Trophoblast cell (in vitro differentiated cells and primary cell): ENCODE data around the gene METTL17.

Source experiments
- DNase-seq, 2 donors: peaks; one replicate each; pipeline ENCODE4 v3.0.0-alpha.2; 2016
- H2AFZ ChIP-seq: 2 replicates; pipeline ENCODE4 v1.6.1; 2013; ENCODE audit warnings: low read length, moderate library complexity, mild to moderate bottlenecking; ENCODE audit not compliant: insufficient read depth, poor library complexity
- H2AK5ac ChIP-seq: 2 replicates; pipeline ENCODE4 v1.6.1; 2013; ENCODE audit warnings: mild to moderate bottlenecking, low read length
- H2BK120ac ChIP-seq: 2 replicates; pipeline ENCODE4 v1.6.1; 2013; ENCODE audit warnings: low read length, mild to moderate bottlenecking, moderate library complexity; ENCODE audit not compliant: insufficient read depth, poor library complexity
- H2BK12ac ChIP-seq: 2 replicates; pipeline ENCODE4 v1.6.1; 2013; ENCODE audit warnings: mild to moderate bottlenecking, low read length, moderate library complexity
- H2BK5ac ChIP-seq: 2 replicates; pipeline ENCODE4 v1.6.1; 2013; ENCODE audit warnings: low read length, low read depth, moderate library complexity, mild to moderate bottlenecking; ENCODE audit not compliant: poor library complexity
- H3K14ac ChIP-seq: 2 replicates; pipeline ENCODE4 v1.6.1; 2013; ENCODE audit warnings: mild to moderate bottlenecking, low read length
- H3K18ac ChIP-seq: 2 replicates; pipeline ENCODE4 v1.6.1; 2013; ENCODE audit warnings: mild to moderate bottlenecking, low read length
- H3K23ac ChIP-seq: 2 replicates; pipeline ENCODE4 v1.6.1; 2013; ENCODE audit warnings: low read length
- H3K27ac ChIP-seq: 2 replicates; pipeline ENCODE4 v1.5.1; 2013; ENCODE audit warnings: low read depth, mild to moderate bottlenecking, inconsistent platforms, low read length, moderate library complexity
- H3K27me3 ChIP-seq: 2 replicates; pipeline ENCODE4 v1.6.1; 2013; ENCODE audit warnings: inconsistent platforms, mild to moderate bottlenecking, low read length, moderate library complexity; ENCODE audit not compliant: insufficient read depth
- H3K36me3 ChIP-seq, 2 experiments: 1 replicate in 1 of 2; 2 replicates in 1 of 2; pipeline ENCODE4 v1.6.1; 2013; ENCODE audit warnings: low read length in 2 of 2, mild to moderate bottlenecking in 2 of 2, moderate library complexity in 1 of 2; ENCODE audit not compliant: insufficient read depth in 2 of 2, control insufficient read depth in 1 of 2
- H3K4ac ChIP-seq: 2 replicates; pipeline ENCODE4 v1.6.1; 2013; ENCODE audit warnings: low read depth, mild to moderate bottlenecking, low read length, moderate library complexity
- H3K4me1 ChIP-seq, 2 experiments: 1 replicate in 1 of 2; 2 replicates in 1 of 2; pipeline ENCODE4 v1.6.1; 2013; ENCODE audit warnings: low read length in 2 of 2, mild to moderate bottlenecking in 2 of 2, moderate library complexity in 1 of 2; ENCODE audit not compliant: insufficient read depth in 2 of 2, control insufficient read depth in 1 of 2
- H3K4me2 ChIP-seq: 2 replicates; pipeline ENCODE4 v1.6.1; 2013; ENCODE audit warnings: inconsistent platforms, mild to moderate bottlenecking, low read length, moderate library complexity
- H3K4me3 ChIP-seq: 2 replicates; pipeline ENCODE4 v1.5.1; 2013; ENCODE audit warnings: mild to moderate bottlenecking, low read depth, low read length, inconsistent platforms
- H3K79me1 ChIP-seq: one replicate; pipeline ENCODE4 v1.6.1; 2013; ENCODE audit warnings: low read length
- H3K79me2 ChIP-seq: 2 replicates; pipeline ENCODE4 v1.6.1; 2013; ENCODE audit warnings: low read length, mild to moderate bottlenecking; ENCODE audit not compliant: control insufficient read depth, insufficient read depth, poor library complexity
- H3K9ac ChIP-seq: 2 replicates; pipeline ENCODE4 v1.6.1; 2013; ENCODE audit warnings: mild to moderate bottlenecking, low read length
- H3K9me3 ChIP-seq: 2 replicates; pipeline ENCODE4 v1.6.1; 2013; ENCODE audit warnings: low read depth, mild to moderate bottlenecking, control low read depth, inconsistent platforms, low read length; ENCODE audit not compliant: insufficient read depth
- H4K12ac ChIP-seq: 2 replicates; pipeline ENCODE4 v1.6.1; 2013; ENCODE audit warnings: low read depth, mild to moderate bottlenecking, low read length, moderate library complexity
- H4K8ac ChIP-seq: 2 replicates; pipeline ENCODE4 v1.6.1; 2013; ENCODE audit warnings: low read depth, mild to moderate bottlenecking, low read length, moderate library complexity
- H4K91ac ChIP-seq: one replicate; pipeline ENCODE4 v1.6.1; 2013; ENCODE audit warnings: low read depth, mild to moderate bottlenecking, low read length, moderate library complexity
- WGBS: extraction: QIAGEN DNeasy Blood & Tissue Kit; methylation state at CpG from one replicate; pipeline ENCODE4 v1.1.7; 2013; ENCODE audit warnings: missing lambda C conversion rate; ENCODE audit not compliant: insufficient read length, insufficient coverage; ENCODE audit errors: extremely low coverage; 5-methylcytosine and 5-hydroxymethylcytosine counted together

METTL17 gene

GRCh38 chr14:21032326-21033132 lies 42.7 kb downstream of the METTL17 start:
- Histone ChIP-seq H2BK5ac (no peak overlapping the region), H2BK120ac (no peak overlapping the region), H3K23ac (no peak overlapping the region), H3K4me3 (no peak overlapping the region), H3K4ac (no peak overlapping the region), H4K8ac (no peak overlapping the region), H3K27ac (no peak overlapping the region), H3K14ac (no peak overlapping the region), H3K4me1 (no peaks in the 10 kb centered on the region), H3K79me2 (no peaks in the 10 kb centered on the region), H3K9ac (no peak overlapping the region), H3K79me1 (no peaks in the 10 kb centered on the region), H3K27me3 (no peaks in the 10 kb centered on the region), H2AFZ (no peak overlapping the region), H3K18ac (no peak overlapping the region), H3K36me3 (no peaks in the 10 kb centered on the region), H2AK5ac (no peak overlapping the region), H4K12ac (no peak overlapping the region), H2BK12ac (no peak overlapping the region), H4K91ac (no peak overlapping the region), H3K9me3 (peaks cover 2% of the 10 kb centered on the region), H3K4me2 (no peak overlapping the region)
- DNase-seq, result no peak
- WGBS, result no CpG with 5 or more reads among the region's 5 CpGs

DNA sequence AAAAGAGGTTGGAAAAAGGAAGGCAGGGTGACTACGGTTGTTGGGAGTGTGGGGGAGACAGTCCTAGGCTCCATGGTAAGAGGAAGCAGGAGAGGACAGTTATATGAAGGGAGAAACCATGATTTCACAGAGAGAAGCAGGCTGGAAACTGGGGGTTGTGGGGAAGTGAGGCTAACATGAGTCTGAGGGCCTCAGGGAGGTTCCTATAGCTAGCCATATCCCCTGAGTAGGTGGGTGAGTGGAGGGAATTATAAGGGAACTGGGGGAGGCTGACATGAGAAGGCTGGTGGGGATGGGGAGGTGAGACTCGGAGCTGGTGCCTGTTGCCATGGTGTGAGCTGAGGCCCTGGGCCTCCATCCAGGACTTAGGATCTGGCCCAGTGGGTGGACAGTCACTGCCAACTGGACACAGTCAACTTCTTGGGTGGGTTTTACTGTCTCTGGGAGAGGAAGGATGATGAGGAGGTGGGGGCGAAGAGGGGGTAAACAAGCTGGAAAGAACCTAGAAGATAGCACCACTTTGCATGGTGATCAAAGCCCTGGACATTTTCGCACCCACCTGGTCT lies 43.4 kb downstream of the METTL17 start:
- Histone ChIP-seq H3K4me1 (no peaks in the 10 kb centered on the region), H3K4me3 (peak overlapping the region; percentile 45), H3K79me1 (no peaks in the 10 kb centered on the region), H2BK120ac (no peak overlapping the region), H3K4ac (no peak overlapping the region), H3K18ac (no peak overlapping the region), H2BK12ac (no peak overlapping the region), H3K27ac (no peak overlapping the region), H3K27me3 (no peaks in the 10 kb centered on the region), H3K14ac (no peak overlapping the region), H3K23ac (no peak overlapping the region), H3K9ac (no peak overlapping the region), H4K91ac (no peak overlapping the region), H3K36me3 (no peaks in the 10 kb centered on the region), H2BK5ac (no peak overlapping the region), H3K9me3 (peaks cover 2% of the 10 kb centered on the region), H3K79me2 (no peaks in the 10 kb centered on the region), H3K4me2 (no peak overlapping the region), H4K8ac (no peak overlapping the region), H4K12ac (no peak overlapping the region), H2AFZ (no peak overlapping the region), H2AK5ac (no peak overlapping the region)
- WGBS, result no CpG with 5 or more reads among the region's 4 CpGs
- DNase-seq, result no peak

DNA sequence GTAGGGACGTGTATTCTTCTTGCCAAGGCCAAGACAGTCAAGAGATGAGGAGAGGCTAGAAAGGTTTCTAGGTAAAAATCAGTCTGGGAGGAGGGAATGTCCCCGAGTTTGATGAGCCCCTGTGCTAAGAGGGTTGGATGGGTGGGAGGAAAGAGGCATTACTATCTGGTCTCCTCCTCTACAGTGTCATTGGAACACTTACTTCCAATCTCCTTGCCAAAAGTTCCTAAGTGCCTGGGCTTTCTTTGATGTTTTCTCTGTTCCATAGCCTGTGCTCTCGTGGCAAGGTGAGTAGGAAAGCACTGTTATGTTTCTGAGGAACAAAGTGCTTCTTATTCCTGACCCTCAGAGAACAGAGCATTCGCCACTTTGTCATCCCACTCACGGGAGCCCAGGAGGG lies 44.9 kb downstream of the METTL17 start, which contains the start of gene RNASE13:
RNASE13 (minus strand) TSS at position 101 of the 400 bp plus-strand sequence. CDS start 519 bp downstream, outside the sequence.
- H3K4me3 ChIP-seq, result no peak within 1 kb of the TSS
- H3K23ac ChIP-seq, result no peak within 1 kb of the TSS
- no peak within 1 kb of the TSS for H3K4ac ChIP-seq
- no peak within 1 kb of the TSS for H4K91ac ChIP-seq
- no peaks in the 10 kb centered on the region for H3K79me1 ChIP-seq
- H2BK12ac ChIP-seq, result no peak within 1 kb of the TSS
- no peak within 1 kb of the TSS for H2BK120ac ChIP-seq
- H3K9me3 ChIP-seq, result peaks cover 2% of the 10 kb centered on the region
- H3K79me2 ChIP-seq, result no peaks in the 10 kb centered on the region
- no CpG with 5 or more reads among the region's 5 CpGs for WGBS
- H3K9ac ChIP-seq, result no peak within 1 kb of the TSS
- no peak within 1 kb of the TSS for H2BK5ac ChIP-seq
- H3K36me3 ChIP-seq, result no peaks in the 10 kb centered on the region
- H3K14ac ChIP-seq, result no peak within 1 kb of the TSS
- no peak within 1 kb of the TSS for H3K4me2 ChIP-seq
- no peaks in the 10 kb centered on the region for H3K27me3 ChIP-seq
- no peak within 1 kb of the TSS for H2AK5ac ChIP-seq
- peaks cover 0 to 2% of the 10 kb centered on the region in 2 experiments for H3K4me1 ChIP-seq
- no peak within 1 kb of the TSS for H3K18ac ChIP-seq
- DNase-seq, result no peak
- H4K12ac ChIP-seq, result no peak within 1 kb of the TSS
- H4K8ac ChIP-seq, result no peak within 1 kb of the TSS
- H2AFZ ChIP-seq, result no peak within 1 kb of the TSS
- H3K27ac ChIP-seq, result no peak within 1 kb of the TSS

- H3K4me2 ChIP-seq, result no peak overlapping the region
- no peak for DNase-seq
- no peaks in the 10 kb centered on the region for H3K79me2 ChIP-seq
- no peak overlapping the region for H3K4ac ChIP-seq
- no peak overlapping the region for H3K23ac ChIP-seq
- peaks cover under 1% of the 10 kb centered on the region for H3K9me3 ChIP-seq
- H3K79me1 ChIP-seq, result no peaks in the 10 kb centered on the region
- no peak overlapping the region for H3K18ac ChIP-seq
- peak overlapping the region; percentile 23 for H3K4me3 ChIP-seq
- H3K27ac ChIP-seq, result no peak overlapping the region
- H3K27me3 ChIP-seq, result no peaks in the 10 kb centered on the region
- no peak overlapping the region for H4K12ac ChIP-seq
- H2AFZ ChIP-seq, result no peak overlapping the region
- peaks cover 4 to 6% of the 10 kb centered on the region in 2 experiments for H3K4me1 ChIP-seq
- no peak overlapping the region for H3K9ac ChIP-seq
- no peak overlapping the region for H3K14ac ChIP-seq
- H4K91ac ChIP-seq, result no peak overlapping the region
- no peak overlapping the region for H2BK120ac ChIP-seq
- no peak overlapping the region for H4K8ac ChIP-seq
- no peaks in the 10 kb centered on the region for H3K36me3 ChIP-seq
- H2BK12ac ChIP-seq, result no peak overlapping the region
- WGBS, result no CpG with 5 or more reads among the region's 7 CpGs
- H2AK5ac ChIP-seq, result no peak overlapping the region
- no peak overlapping the region for H2BK5ac ChIP-seq
Measured at GRCh38 chr14:21036751-21037150, 47.0 kb downstream of the METTL17 start.
